Neural progenitor cell (in vitro differentiated cells): ENCODE results near the gene C12orf57. TPM values are rescaled to one million over a fixed set of nuclear protein-coding genes. Genes with fewer than 3 reads are reported as not detected.

Source experiments
- DNase-seq: peaks from one replicate; pipeline ENCODE4 v3.0.0-alpha.2; 2016; ENCODE audit warnings: low spot score
- H2AFZ ChIP-seq: fragments of 200-600 bp; sonication (generic); replicated peaks from 2 replicates; pipeline ENCODE4 v1.6.1; 2016; ENCODE audit warnings: antibody characterized with exemption
- H3F3A ChIP-seq: fragments of 200-600 bp; sonication (generic); 2 replicates; pipeline ENCODE4 v1.6.1; 2016; ENCODE audit warnings: antibody characterized with exemption, low read depth
- H3K27ac ChIP-seq: fragments of 200-600 bp; sonication (generic); 2 replicates; pipeline ENCODE4 v1.5.1; 2016; ENCODE audit warnings: mild to moderate bottlenecking
- H3K27me3 ChIP-seq: fragments of 200-600 bp; sonication (generic); 2 replicates; pipeline ENCODE4 v1.6.1; 2016; ENCODE audit warnings: mild to moderate bottlenecking, moderate library complexity
- H3K36me3 ChIP-seq: fragments of 200-600 bp; sonication (generic); 2 replicates; pipeline ENCODE4 v1.5.1; 2016
- H3K4me1 ChIP-seq: fragments of 200-600 bp; sonication (generic); 2 replicates; pipeline ENCODE4 v1.6.1; 2016; ENCODE audit warnings: mixed run types
- H3K4me2 ChIP-seq: fragments of 200-600 bp; sonication (generic); 2 replicates; pipeline ENCODE4 v1.6.1; 2016
- H3K4me3 ChIP-seq: fragments of 200-600 bp; sonication (generic); 2 replicates; pipeline ENCODE4 v1.5.1; 2016
- H3K79me2 ChIP-seq: fragments of 200-600 bp; sonication (generic); 2 replicates; pipeline ENCODE4 v1.6.1; 2016; ENCODE audit warnings: low read depth
- H3K9ac ChIP-seq: fragments of 200-600 bp; sonication (generic); 2 replicates; pipeline ENCODE4 v1.6.1; 2016
- H3K9me3 ChIP-seq: fragments of 200-600 bp; sonication (generic); 2 replicates; pipeline ENCODE4 v1.5.1; 2016; ENCODE audit warnings: low read depth
- H4K20me1 ChIP-seq: fragments of 200-600 bp; sonication (generic); 2 replicates; pipeline ENCODE4 v1.6.1; 2016; ENCODE audit warnings: low read depth
- H3K27ac Mint-ChIP-seq: 3 replicates; pipeline ENCODE4 v1.8.0; 2021; ENCODE audit warnings: mixed read lengths
- H3K27me3 Mint-ChIP-seq: 2 replicates; pipeline ENCODE4 v1.8.0; 2022; ENCODE audit warnings: low read depth, mild to moderate bottlenecking, inconsistent platforms, moderate library complexity, mixed read lengths; ENCODE audit not compliant: insufficient read depth
- H3K36me3 Mint-ChIP-seq: 3 replicates; pipeline ENCODE4 v1.8.0; 2021; ENCODE audit warnings: mixed read lengths
- H3K4me1 Mint-ChIP-seq: 3 replicates; pipeline ENCODE4 v1.8.0; 2021; ENCODE audit warnings: mixed read lengths
- H3K4me3 Mint-ChIP-seq: 3 replicates; pipeline ENCODE4 v1.8.0; 2021; ENCODE audit warnings: mild to moderate bottlenecking, moderate library complexity, mixed read lengths
- H3K9me3 Mint-ChIP-seq: 3 replicates; pipeline ENCODE4 v1.8.0; 2020; ENCODE audit warnings: mixed read lengths
- CTCF ChIP-seq: fragments of 200-600 bp; sonication (generic); IDR thresholded peaks from 2 replicates; pipeline ENCODE4 v1.5.1; 2017; ENCODE audit warnings: antibody characterized with exemption, mild to moderate bottlenecking
- EZH2 ChIP-seq: fragments of 200-600 bp; sonication (generic); IDR thresholded peaks from 2 replicates; pipeline ENCODE4 v1.6.1; 2017; ENCODE audit warnings: antibody characterized with exemption, mild to moderate bottlenecking, moderate library complexity
- EZH2phosphoT487 ChIP-seq: fragments of 200-600 bp; sonication (generic); IDR thresholded peaks from 2 replicates; pipeline ENCODE4 v1.6.1; 2017; ENCODE audit warnings: antibody characterized with exemption
- total RNA-seq: library from RNA; depleted of rRNA; stranded (reverse); fragments of >200 nt; gene quantifications from 2 replicates; pipeline ENCODE4 v1.2.3, GENCODE V29; 2015; ENCODE audit warnings: low replicate concordance

The C12orf57 gene
- total RNA-seq, 1 donor from 2014 or later = 314 TPM

DNA sequence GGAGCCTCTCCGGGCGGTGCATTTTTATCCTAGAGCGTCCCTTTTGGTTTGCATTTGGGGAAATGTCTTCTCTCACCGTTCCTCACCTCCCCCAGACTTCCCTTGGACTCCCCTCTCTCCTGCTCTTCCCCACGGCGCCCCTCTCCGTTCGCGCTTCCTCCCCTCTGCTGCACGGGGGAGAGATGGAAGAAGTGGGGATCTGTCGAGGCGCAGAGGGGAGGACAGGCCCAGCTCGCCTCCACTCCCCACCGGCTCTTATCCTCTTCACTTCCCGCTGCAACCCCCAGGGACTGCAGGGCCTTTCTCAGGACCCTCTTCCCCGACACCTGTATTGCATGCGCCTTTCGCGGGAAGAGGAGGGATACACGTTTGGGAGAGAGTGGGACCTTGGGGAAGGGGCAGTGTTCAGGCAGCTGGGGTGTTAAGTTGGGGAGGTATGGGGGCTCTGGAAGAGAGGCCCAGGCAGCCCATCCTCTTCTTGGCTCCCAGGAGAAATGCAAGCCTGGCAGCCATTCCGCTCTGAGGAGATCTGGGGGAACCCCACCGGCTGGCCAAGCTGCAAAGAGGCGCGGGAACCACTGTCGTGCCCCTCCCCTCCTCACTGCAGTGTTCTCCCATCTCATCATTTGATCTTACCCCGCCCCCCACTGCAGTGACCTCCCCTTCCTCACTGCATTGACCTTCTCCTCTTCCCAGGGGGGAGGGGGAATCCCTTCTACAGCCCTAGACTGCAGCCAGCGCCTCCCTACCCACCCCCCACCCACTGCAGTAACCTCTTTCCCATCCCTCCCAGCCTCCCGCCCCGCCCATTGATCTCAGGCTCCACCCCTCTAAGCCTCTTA, 28.7 kb upstream of the C12orf57 start:
- Mint-ChIP-seq H3K27me3 (peaks cover 5% of the 10 kb centered on the region), H3K4me3 (peak overlapping the region; percentile 90), H3K4me1 (peaks cover 50% of the 10 kb centered on the region), H3K9me3 (no peaks in the 10 kb centered on the region), H3K27ac (peak overlapping the region; percentile 79), H3K36me3 (peaks cover 29% of the 10 kb centered on the region)
- TF ChIP-seq EZH2phosphoT487 (no peak), CTCF (no peak), EZH2 (no peak)
- Histone ChIP-seq H4K20me1 (peaks cover 18% of the 10 kb centered on the region), H3K27me3 (no peaks in the 10 kb centered on the region), H3K4me1 (peaks cover 14% of the 10 kb centered on the region), H3K9me3 (no peaks in the 10 kb centered on the region), H3F3A (peaks cover 31% of the 10 kb centered on the region), H3K27ac (no peak overlapping the region), H3K9ac (no peak overlapping the region), H3K4me2 (peak overlapping the region; percentile 83), H2AFZ (no peak overlapping the region), H3K36me3 (no peaks in the 10 kb centered on the region), H3K4me3 (peak overlapping the region; percentile 79), H3K79me2 (peaks cover 31% of the 10 kb centered on the region)
- DNase-seq = peak; percentile 81

DNA sequence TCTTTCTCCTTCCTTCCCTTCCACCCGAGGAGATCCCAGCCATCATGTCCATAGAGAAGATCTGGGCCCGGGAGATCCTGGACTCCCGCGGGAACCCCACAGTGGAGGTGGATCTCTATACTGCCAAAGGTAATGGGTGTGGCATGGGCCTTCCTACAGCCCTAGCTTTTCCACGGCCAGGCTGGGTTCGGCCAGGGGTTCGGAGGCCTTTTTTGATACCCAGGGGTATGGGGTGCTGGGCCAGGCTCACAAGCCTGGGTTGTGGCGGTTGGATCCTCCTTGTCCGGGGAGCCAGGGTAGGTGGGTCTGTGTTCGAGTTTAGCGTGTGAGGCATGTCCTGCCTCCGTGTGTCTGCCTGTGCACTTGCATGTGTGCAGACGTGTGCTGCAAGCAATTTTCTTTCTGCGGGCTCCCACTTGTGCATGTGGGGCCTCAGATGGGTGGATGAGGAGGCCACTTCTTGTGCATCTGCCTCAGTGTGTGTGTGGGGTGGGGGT, 28.0 kb upstream of the C12orf57 start:
- Mint-ChIP-seq H3K27ac (no peak overlapping the region), H3K4me3 (peak overlapping the region; percentile 90), H3K9me3 (no peaks in the 10 kb centered on the region), H3K36me3 (peaks cover 29% of the 10 kb centered on the region), H3K27me3 (peaks cover 5% of the 10 kb centered on the region), H3K4me1 (peaks cover 49% of the 10 kb centered on the region)
- Histone ChIP-seq H3K4me2 (peak overlapping the region; percentile 83), H3K79me2 (peaks cover 31% of the 10 kb centered on the region), H3K36me3 (no peaks in the 10 kb centered on the region), H3K27me3 (no peaks in the 10 kb centered on the region), H3F3A (peaks cover 26% of the 10 kb centered on the region), H3K9me3 (no peaks in the 10 kb centered on the region), H4K20me1 (peaks cover 19% of the 10 kb centered on the region), H3K9ac (no peak overlapping the region), H3K4me3 (peak overlapping the region; percentile 79), H3K4me1 (peaks cover 14% of the 10 kb centered on the region), H2AFZ (no peak overlapping the region), H3K27ac (no peak overlapping the region)
- DNase-seq = no peak
- TF ChIP-seq EZH2phosphoT487 (no peak), EZH2 (no peak), CTCF (no peak)

GRCh38 chr12:6916426-6917200, 27.2 kb upstream of the C12orf57 start:
- no peak overlapping the region for H2AFZ ChIP-seq
- H3F3A ChIP-seq = peaks cover 21% of the 10 kb centered on the region
- H3K36me3 ChIP-seq = no peaks in the 10 kb centered on the region
- DNase-seq = no peak
- Mint-ChIP-seq H3K27me3 (peaks cover 5% of the 10 kb centered on the region), H3K9me3 (no peaks in the 10 kb centered on the region), H3K27ac (no peak overlapping the region), H3K36me3 (peaks cover 33% of the 10 kb centered on the region), H3K4me1 (peaks cover 43% of the 10 kb centered on the region), H3K4me3 (peak overlapping the region; percentile 27)
- peaks cover 31% of the 10 kb centered on the region for H3K79me2 ChIP-seq
- H3K9ac ChIP-seq = no peak overlapping the region
- no peaks in the 10 kb centered on the region for H3K27me3 ChIP-seq
- no peaks in the 10 kb centered on the region for H3K9me3 ChIP-seq
- H3K27ac ChIP-seq = no peak overlapping the region
- peak overlapping the region; percentile 79 for H3K4me3 ChIP-seq
- peaks cover 27% of the 10 kb centered on the region for H4K20me1 ChIP-seq
- no peak for TF ChIP-seq CTCF
- no peak for TF ChIP-seq EZH2phosphoT487
- no peak for TF ChIP-seq EZH2
- H3K4me1 ChIP-seq = peaks cover 14% of the 10 kb centered on the region
- H3K4me2 ChIP-seq = peak overlapping the region; percentile 83
